NCI-H1930 (cell line): ENCODE data around the gene MEAF6.

Source experiments
- DNase-seq, 2 experiments: peaks; one replicate each; lab custom pipeline; 2025; lab: John Stamatoyannopoulos, UW

MEAF6 gene

DNA sequence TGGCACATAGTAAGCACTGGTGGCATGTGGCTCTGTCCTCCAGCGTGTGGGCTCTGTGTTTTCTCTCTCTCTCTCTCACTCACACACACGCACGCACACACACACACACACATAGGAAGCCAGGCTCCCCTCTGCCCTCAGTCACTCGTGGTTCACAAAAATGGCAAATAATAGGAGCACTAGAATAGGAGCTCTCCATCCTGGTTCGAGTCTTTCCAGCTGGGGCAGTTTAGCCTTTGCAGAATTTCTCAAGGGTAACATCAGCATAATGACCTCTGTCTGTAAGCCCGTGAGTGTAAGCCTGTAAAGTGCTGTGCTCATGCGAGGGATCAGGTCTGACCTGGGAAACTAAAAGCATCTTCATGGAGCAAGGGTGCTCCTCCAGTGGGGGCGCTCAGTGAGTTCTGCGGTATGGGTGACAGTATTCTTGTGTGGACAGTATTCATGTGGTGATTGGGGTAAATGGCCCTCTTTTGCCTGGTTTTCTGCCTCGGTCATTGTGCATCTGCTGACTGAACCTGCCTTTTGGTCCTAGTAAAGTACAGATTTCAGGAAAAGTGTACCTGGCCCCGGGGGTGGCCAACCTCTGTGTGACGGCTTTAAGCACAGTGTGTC is 41.0 kb downstream of the MEAF6 start:
- DNase-seq, result no peak

DNA sequence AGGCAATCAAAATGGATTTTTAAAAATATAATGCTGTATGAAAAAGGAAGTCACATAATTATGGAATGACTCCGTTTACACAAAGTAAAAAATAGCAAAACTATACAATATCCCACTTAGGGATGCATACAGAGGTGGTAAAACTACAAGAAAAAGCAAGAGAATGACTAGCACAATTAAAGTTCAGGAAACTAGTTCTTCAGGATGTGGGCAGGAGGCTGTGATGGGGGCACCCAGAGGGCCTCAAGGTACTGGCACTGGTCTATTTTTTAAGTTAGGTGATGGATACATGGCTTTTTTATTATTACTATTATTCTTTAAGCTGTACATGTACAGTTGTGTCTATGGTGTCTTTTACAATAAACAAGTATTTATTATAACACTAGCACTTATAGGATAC is 41.6 kb downstream of the MEAF6 start:
- no peak for DNase-seq

DNA sequence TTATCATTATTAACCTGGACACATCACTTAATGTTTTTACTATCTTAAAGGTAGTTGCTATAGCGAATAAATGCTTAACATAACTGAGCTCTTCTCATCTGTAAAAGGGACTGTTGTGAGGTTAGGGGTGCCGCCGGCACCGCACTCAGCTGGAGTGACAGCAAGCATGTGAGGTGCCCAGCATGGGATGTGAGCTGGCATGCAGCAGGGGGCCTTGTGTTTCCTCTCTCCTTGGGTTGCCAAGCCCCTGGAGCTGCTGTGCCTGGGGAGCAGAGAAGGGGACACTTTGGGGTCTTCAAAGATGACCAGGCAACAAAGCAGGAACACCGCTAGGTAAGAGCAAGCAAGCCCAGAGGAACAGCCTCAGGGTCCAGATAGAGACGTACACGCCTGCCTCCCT is 42.3 kb downstream of the MEAF6 start:
- DNase-seq, result no peak

DNA sequence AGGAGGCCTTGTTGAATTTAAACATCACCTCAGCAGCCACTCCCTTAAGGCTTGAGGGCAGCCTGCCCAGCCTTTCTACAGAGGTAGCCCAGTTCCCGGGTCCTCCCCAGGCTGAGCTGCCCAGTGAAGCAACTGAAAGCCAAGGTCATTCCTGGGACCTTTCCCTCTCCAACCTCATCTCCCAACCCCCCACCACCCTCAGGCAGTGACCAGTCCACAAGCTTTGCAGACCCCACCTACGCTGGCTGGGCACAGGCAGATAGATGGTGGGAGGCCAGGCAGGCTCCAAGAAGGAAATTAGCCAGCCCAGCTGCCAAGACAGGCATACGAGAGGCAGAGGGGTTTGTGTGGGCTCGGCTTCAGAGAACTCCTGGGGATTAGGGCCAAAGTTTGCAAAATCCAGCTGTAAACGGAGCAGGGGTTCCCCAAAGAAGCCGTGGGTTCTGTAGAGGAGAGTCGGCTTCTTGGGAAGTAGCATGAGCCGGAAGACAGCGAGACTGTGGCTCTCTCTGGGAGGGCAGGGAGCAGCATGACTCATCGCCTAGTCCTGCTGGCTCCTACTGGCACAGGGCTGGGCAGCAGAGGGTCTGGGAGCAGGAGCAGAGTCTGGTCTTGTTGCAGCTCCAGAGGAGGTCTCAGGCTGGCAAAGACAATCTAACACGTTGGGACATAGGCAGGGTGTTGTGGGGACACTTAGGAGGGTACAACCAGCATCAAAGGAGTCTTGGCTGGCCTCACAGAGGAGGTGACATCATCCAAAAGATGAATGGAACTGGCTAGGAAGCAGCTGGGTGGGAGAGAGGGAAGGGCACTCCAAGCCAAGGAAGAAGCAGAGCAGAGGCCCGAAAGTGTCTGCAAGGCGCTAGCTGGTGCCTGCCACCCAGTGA is 43.0 kb downstream of the MEAF6 start:
- no peak for DNase-seq

DNA sequence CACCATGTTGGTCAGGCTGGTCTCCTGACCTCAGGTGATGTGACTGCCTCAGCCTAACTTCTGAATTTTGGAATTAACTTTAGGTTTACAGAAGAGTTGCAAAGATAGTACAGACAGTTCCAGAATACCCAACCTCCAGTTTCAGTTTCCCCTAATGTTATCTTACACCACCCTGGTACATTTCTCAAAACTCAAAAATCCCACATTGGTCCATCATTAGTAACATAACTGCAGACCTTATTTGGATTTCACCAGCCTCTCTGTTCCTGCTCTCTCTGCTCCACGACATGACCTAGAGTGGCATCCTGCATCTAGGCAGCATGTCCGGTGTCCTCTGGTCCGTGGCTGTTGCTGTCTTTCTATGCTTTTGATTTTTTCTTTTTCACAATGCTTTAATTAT is 45.2 kb downstream of the MEAF6 start:
- no peak for DNase-seq

DNA sequence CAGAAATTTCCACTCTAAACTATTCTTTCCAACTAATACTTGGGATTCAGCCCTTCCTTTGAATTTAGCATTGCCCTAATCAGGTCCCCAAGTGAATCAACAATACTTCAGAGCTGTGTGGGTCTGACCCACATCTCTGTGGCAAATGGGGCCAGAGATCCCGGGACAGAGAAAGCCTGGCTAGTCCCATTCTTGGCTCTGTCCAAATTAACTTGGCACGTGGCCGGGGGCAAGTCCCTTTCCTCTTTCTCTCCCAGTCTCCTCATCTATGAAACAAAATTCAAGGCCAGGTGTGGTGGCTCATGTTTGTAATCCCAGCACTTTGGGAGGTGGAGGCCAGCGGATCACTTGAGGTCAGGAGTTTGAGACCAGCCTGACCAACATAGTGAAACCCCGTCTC is 46.5 kb downstream of the MEAF6 start:
- no peak for DNase-seq

DNA sequence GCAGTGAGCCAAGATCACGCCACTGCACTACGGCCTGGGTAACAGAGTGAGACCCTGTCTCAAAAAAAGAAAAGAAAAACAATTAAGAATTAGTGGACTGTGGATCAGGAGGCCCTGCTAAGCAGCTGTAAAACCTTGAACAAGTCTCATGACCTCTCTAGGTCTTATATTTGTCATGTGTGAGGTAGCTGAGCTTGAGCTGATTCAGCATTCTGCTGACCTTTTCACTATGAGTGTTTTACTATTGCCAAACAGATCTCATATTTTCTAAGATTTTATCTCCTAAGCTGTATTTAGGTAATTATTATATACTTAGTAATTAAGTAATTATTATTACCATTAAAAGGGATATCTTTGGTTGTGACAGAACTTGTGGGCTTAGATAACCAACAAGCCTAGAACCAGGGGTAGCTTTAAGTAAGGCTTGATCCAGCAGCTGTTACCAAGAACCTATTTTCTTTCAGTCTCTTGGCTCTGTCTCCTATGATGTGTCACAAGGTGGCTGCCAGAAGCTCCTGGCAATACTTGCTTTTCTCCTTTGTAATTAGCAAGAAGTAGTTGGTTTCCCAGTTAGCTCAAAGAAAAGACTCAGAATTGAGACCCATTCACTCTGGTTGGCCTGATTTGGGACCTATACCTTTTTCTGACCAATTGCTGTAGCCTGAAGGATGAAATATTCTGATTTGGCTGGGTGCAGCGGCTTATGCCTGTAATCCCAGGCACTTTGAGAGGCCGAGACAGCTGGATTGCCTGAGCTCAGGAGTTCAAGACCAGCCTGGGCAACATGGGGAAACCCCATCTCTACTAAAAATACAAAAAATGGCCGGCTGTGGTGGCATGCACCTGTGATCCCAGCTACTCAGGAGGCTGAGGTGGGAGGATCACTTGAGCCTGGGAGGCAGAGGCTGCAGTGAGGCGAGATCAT is 48.7 kb downstream of the MEAF6 start:
- no peak for DNase-seq

DNA sequence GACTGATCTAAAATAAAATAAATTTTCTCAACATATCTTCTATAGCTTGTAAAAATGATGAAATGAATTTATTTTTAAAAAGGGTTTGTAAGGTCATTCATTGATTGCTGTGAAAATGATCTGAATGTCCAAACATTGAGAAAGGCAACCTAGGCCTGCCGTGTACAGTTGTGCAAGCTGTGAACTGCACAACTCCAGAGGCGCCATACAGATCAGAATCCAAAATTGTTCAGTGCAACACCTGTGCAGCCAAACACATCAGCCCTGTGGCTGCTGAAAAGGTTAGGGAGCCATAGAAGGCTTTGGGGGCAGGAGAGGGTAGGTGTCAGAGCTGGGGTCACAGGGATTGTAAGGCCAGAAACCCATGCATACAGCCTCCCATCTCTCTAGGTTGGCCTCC is 50.1 kb downstream of the MEAF6 start:
- DNase-seq, result no peak

DNA sequence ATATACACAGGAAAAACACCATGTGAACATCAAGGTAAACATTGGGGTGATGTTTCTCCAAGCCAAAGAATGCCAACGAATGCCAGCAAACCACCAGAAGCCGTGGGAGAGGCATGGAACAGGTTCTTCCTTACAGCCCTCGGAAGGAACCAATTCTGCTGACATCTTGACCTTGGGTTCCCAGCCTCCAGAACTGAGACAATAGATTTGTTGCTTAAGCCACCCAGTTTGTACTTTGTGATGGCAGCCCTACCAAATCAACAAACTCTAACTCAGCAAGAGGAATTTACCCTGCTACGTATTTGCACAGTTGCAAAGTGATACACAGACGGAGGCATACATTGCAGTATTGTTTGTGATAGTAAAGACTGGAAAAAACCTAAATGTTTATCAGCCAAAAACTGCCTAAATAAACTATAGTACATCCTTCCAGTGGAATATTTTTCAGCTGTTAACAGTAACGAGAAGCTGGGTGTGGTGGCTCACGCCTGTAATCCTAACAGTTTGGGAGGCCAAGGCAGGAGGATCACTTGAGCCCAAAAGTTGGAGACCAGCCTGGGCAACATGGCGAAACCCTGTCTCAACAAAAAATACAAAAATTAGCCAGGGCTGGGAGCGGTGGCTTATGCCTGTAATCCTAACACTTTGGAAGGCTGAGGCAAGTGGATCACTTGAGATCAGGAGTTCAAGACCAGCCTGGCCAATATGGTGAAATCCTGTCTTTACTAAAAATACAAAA is 52.7 kb downstream of the MEAF6 start:
- DNase-seq, result no peak

DNA sequence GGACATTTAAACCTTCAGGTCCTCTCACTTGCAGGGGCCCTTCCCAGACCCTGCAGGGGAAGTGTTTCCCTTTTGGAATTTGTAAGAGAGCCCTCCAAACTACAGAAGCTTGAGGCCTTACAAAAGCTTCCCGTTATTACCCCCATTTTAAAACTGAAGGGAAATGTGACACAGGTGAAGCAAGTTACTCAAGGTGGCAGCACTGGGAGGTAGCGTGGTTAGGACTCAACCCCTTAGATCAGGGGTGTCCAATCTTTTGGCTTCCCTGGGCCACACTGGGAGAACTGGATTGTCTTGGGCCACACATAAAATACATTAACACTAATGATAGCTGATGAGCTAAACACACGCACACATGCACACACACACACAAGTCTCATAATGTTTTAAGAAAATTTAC is 56.0 kb downstream of the MEAF6 start:
- DNase-seq, result no peak

DNA sequence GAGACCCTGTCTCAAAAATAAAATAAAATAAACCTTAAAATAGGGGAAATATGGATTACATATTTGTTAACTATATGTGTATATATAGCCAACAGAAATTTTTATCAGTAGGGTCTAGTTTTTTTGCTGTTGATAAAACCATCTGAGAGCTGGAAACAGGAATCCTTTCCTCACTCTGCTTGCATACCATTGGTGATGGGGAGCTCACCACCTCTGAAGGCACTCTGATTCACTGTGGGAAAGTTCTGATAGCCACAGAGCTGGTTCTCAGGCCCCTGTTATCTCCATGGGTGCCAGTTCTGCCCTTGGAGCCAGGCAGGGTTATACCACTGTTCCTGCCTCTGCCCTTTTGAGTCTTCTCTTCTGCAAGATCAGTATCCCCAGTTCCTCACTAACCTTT is 58.0 kb downstream of the MEAF6 start:
- no peak for DNase-seq

DNA sequence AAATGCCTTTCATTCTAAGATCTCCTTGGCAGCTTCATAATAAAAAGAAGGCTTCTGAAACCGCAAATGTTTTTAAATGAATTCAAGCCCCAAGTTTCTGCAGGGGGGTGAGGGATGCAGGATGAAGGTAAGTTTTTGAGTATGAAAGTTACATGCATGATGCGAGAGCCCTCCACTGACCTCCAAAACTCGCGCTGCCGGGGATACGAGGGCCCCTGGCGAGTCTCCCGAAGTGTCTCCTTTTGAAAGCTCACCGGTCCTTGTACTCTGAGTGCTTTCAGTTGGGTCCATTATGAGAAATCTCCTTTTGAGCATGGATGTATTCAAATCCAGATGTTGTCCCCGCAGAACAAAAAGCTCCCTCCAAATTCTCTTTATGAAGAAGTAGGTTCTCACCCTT is 59.0 kb downstream of the MEAF6 start:
- no peak for DNase-seq

DNA sequence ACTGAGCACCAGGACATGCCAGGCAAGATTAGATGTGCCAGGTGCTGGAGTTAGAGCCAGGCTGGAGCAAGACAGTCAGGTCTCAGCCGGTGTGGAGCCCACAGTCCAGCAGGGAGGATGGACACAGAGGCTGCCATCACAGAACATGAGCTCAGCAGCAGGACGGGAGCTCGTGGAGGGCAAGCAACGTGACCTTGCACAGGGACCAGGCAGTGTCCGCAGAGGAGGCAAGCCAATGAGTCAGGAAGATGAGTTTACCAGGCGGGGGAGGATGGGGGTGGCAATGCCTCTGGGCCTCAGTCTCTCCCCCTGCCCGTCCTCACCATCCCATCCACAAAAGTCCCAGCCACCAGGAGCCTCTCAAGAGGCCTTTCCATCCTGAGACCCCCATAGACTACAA is 60.9 kb downstream of the MEAF6 start:
- DNase-seq, result no peak

DNA sequence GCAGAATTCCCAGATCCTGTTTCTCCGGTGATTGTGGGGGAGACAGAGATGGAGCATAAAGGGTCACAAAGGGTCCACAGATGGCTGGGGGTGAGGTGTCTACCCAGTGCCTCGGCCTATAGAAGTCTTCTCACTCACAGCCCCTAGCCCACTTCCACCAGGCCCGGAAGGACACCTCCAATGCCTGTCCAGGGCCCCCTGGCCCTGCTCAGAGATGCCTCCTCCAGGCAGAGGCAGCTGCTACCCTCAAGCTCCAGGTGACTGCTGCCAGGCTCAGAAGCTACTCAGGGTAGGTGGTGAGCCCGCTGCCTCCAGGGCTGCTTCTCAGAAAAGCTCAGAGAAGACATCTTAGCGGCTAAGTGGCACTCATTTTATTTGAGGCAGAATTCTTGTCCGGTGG is 62.1 kb downstream of the MEAF6 start:
- DNase-seq, result no peak

DNA sequence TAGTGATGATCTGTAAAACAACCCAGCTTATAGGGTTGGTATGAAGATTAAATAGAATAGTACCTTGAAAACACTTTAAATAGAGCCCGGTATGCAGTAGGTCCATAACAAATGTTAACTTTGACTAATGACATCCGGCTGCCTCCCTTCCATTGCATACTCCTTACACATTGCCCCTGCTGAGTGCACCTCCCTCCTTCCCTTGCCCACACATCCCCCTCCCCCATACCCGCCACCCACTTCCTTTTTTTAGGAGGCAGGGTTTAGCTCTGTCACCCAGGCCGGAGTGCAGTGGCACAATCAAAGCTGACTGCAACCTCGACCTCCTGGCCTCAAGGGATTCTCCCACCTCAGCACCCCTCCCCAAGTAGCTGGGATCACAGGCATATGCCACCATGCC is 64.6 kb downstream of the MEAF6 start:
- DNase-seq, result no peak

DNA sequence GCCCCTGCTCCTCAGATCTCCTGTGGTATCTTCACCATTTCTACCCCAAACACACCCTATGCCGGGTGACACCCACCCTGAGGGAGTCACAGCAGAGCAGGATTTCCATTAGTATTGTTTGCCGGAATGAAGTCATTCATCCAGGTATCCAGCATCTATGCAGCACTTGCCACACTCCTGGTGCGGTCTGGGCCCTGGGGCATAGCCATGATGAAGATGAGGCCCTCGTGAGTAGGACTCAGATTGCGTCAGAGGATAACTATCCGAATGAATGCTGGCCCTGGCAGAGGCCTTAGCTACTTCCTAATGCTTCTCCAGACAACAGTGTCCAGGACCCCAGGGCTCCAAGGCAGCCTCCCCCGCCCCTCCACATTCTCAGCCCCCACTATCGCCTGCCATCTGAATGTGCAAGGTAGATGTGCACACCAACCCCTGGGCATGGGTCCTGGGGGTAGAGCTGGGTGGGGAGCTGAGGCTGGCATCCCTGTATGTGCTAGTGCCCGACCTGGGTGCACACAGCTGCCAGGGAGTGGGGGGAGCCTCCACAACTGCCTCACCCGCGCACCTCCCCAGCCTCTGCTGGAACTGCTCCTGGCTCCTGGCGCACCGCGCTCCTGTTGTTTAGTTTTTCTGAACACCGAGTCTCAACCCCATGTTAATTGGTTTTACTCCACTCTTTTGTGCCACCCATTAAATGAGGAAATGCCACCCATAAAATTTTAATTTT is 65.7 kb downstream of the MEAF6 start:
- no peak for DNase-seq

DNA sequence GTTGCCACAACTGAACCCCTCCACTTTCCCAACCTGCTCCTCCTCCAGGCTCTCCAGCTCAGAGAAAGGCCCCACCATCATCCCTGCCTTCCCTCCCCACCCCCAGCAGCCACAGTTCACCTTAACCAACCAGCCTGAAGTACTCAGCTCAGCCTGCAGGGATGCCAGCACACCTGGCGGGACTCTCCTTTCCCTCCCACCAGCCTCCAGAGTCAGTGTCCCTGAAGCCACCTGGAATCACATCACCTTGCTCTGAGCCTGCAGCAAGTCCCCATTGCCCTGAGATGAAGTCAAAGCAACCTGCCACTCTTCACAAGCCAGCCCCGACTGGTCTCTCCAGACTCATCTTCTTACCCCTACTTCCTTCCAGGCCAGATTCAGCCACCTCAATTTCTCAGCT is 66.4 kb downstream of the MEAF6 start:
- no peak for DNase-seq

DNA sequence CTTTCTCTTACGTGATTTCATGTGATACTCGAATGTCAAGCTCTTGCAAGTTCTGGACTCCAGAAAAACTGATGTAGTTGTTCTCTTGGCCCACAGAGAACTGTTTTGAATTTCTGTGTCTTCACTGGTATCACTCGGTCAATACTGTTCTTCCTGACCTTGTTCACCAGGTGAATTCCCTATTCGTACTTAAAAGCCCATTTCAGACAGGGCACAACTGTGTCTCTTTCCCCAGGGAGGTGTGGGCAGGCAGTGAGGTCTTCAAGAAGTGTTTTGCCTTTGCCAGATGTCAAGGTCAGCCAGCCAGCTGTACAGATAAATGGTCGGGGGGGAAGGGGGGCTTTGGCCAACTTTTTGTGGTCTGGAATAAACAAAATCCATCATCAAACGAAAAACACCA is 67.7 kb downstream of the MEAF6 start:
- DNase-seq, result no peak

DNA sequence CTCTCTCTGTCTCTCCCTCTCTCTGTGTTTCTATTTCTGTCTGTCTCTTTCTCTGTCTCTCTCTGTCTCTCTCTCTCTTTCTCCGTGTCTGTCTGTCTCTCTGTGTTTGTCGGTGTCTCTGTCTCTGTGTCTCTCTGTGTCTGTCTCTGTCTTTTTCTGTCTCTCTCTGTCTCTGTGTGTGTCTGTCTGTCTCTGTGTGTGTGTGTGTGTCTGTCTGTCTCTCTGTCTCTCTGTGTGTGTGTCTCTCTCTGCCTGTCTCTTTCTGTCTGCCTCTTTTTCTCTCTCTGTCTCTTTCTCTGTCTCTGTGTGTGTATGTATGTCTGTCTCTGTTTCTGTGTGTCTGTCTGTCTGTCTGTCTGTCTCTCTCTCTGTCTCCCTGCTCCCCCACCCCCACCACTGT is 71.9 kb downstream of the MEAF6 start:
- DNase-seq, result no peak
